Fibroblast of mammary gland (primary cell): Measurements from ENCODE around the gene GBP6.

Experiments
- DNase-seq: peaks from one replicate; pipeline ENCODE4 v3.0.0-alpha.2; 2010; ENCODE audit warnings: low read depth
- H3K4me3 ChIP-seq: 2 replicates; pipeline ENCODE4 v1.5.1; 2011; ENCODE audit warnings: low read depth, mild to moderate bottlenecking, low read length, moderate library complexity; ENCODE audit not compliant: control insufficient read depth
- TF ChIP-seq, protein P1 (sequence below): conservative IDR thresholded peaks from 2 replicates; pipeline ENCODE4 v1.5.1; 2011; ENCODE audit warnings: low read depth, low read length, inconsistent platforms; ENCODE audit not compliant: control insufficient read depth, insufficient read depth

The GBP6 gene

DNA sequence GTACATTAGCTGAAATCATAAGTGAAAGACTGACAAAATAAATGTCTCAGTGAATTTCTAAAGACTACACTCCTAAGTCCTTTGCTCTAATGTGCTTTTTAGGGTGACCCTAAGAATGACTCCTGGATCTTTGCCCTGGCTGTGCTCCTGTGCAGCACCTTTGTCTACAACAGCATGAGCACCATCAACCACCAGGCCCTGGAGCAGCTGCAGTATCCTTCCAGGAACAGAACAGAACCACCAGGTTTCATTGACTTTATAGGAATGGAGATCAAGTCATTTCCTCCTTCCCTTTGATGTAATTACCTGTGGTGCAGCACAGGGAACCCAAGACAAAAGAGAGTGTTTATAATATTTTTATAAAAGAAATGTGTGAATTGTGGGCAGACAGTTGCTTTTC is 14.1 kb downstream of the GBP6 start:
- no peak overlapping the region for H3K4me3 ChIP-seq
- TF ChIP-seq, protein P1, sequence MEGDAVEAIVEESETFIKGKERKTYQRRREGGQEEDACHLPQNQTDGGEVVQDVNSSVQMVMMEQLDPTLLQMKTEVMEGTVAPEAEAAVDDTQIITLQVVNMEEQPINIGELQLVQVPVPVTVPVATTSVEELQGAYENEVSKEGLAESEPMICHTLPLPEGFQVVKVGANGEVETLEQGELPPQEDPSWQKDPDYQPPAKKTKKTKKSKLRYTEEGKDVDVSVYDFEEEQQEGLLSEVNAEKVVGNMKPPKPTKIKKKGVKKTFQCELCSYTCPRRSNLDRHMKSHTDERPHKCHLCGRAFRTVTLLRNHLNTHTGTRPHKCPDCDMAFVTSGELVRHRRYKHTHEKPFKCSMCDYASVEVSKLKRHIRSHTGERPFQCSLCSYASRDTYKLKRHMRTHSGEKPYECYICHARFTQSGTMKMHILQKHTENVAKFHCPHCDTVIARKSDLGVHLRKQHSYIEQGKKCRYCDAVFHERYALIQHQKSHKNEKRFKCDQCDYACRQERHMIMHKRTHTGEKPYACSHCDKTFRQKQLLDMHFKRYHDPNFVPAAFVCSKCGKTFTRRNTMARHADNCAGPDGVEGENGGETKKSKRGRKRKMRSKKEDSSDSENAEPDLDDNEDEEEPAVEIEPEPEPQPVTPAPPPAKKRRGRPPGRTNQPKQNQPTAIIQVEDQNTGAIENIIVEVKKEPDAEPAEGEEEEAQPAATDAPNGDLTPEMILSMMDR, result no peak
- DNase-seq, result no peak

DNA sequence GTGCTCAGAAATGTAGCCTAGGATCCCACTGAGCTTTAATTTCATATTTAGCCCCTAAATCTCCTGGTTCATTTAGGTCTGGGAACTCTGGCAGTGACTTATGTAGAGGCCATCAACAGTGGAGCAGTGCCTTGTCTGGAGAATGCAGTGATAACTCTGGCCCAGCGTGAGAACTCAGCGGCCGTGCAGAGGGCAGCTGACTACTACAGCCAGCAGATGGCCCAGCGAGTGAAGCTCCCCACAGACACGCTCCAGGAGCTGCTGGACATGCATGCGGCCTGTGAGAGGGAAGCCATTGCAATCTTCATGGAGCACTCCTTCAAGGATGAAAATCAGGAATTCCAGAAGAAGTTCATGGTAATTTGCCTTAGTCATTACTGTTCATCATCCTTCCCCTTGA is 17.8 kb downstream of the GBP6 start:
- H3K4me3 ChIP-seq, result no peak overlapping the region
- TF ChIP-seq, protein P1, result no peak
- no peak for DNase-seq

DNA sequence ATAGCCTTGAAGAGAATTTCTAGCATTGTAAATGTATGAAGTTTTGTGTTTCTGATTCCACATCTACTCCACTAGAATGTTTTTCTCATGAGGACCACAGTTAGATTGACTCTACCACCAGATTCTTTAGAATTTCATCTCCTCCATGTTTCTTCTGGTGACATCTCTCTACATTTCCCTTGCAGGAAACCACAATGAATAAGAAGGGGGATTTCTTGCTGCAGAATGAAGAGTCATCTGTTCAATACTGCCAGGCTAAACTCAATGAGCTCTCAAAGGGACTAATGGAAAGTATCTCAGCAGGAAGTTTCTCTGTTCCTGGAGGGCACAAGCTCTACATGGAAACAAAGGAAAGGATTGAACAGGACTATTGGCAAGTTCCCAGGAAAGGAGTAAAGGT is 18.6 kb downstream of the GBP6 start:
- DNase-seq, result no peak
- TF ChIP-seq, protein P1, result no peak
- no peak overlapping the region for H3K4me3 ChIP-seq

DNA sequence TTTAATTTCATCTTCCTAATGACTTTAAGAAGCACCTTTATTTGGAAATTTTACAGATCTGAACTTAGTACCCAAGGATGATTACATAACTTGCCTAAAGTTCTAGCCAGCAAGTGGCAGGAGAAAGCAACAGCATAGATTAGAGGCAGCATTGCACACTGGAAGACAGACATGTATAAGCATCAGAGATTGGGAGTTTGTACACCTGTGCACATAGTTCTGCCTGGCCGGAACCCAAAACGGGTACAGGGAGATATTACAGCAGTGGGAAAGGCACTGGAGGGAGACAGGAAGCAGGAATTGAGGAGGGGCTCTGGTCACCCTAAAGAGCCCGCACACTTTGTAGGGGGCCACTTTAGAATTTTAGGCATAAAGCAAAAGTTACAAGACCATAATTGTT is 19.3 kb downstream of the GBP6 start:
- TF ChIP-seq, protein P1, result no peak
- H3K4me3 ChIP-seq, result no peak overlapping the region
- DNase-seq, result no peak

DNA sequence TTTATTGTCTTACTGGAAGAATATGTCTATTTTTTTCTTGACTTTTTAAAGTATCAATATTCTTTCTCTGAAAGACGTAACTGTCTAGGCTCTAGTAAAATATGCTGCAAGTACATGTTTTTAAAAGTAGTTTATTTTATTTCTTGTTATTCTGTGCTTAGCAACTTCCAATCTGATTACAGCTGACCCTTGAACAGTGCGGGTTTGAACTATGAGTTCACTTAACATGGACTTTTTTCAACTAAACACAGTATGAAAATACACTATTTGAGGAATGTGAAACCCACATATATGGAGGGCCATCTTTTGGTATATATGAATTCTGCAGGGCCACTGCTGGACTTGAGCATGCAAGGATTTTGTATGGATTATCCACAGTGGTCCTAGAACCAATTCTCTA is 26.8 kb downstream of the GBP6 start:
- TF ChIP-seq, protein P1, result no peak
- DNase-seq, result no peak
- no peak overlapping the region for H3K4me3 ChIP-seq

DNA sequence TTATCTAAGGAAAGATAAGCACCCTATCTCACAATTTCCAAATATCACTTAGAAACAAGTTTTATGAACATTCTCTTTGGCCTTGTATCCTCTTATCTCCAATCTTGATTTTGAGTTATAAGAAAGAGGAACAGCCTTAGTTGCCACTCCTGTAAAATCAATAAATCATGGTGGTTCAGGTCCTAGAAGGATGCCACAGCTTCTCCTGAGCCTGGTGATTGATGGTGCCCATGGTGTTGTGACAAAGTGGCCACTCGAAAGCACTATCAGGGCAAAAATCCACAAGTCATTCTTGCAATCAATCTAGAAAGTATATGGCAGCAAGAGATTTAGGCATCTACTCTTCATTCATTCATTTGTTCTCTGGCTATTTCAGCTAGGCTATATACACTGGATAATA is 27.8 kb downstream of the GBP6 start:
- TF ChIP-seq, protein P1, result no peak
- no peak for DNase-seq
- no peak overlapping the region for H3K4me3 ChIP-seq

DNA sequence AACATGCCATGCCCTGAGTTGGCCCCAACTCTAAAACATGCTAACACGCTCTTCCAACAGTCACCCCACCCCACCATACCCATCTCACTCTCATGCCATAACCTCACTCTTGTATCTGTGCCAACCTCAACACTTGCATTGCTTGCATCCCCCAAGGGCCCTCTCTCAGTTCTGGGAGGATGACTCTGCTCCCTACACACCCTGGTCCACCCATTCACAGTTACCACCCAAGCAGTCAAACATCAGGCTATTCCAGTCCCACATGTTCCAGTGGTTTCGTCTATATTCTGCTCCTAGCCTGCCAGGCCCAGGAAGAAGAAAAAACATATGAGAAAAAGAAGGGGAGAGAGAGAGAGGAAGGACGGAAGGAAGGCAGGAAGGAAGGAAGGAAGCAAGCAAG is 31.0 kb downstream of the GBP6 start:
- no peak overlapping the region for H3K4me3 ChIP-seq
- TF ChIP-seq, protein P1, result no peak
- no peak for DNase-seq
